C4-2B (cell line): ENCODE results near the gene SNTB2.

Source experiments
- CTCF ChIP-seq: fragments of 450-650 bp; conservative IDR thresholded peaks from 2 replicates; pipeline ENCODE4 v1.5.1; 2017; ENCODE audit warnings: mild to moderate bottlenecking
- ZFX ChIP-seq: fragments of 450-650 bp; IDR thresholded peaks from 2 replicates; pipeline ENCODE4 v1.6.1; 2017

- TF ChIP-seq CTCF, result no peak
- no peak for TF ChIP-seq ZFX
These were observed 7.5 kb downstream of the SNTB2 start for GRCh38 chr16:69194488-69194887.
